NOMO-1 treated with DMSO at 0.1 percent for 48 hours (cell line): Measurements from ENCODE around the gene EEF2KMT.
"Not testable (repeated sequence)": the region's sequence is repeated elsewhere in the genome, so short reads cannot be mapped to it uniquely, and the experiment has no call there.

Experiments
- DNase-seq: peaks from one replicate; lab custom pipeline; 2025; ENCODE audit not compliant: unreplicated experiment; lab: John Stamatoyannopoulos, UW

EEF2KMT gene

GRCh38 chr16:5095145-5095830, 2.3 kb downstream of the EEF2KMT start:
- not testable (repeated sequence) for DNase-seq

DNA sequence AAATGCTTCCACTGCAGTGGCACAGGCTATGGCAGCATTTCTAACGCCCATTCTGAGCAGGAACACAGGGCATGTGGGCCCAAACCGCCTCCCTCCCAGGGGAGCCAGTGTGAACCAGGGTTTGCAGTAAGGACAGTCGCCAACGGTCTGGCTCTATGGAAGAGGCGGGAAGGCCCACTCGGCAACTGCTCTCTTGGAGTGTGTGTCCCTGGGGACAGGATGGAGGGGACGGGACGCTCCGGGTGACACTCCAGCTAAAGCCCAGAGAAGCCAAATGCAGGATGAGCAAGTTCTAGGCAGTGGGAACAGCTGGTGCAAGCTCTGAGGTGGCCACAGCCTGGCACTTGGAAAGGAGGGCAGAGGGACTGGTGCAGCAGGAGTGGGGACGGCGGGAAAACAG, 3.8 kb downstream of the EEF2KMT start:
- not testable (repeated sequence) for DNase-seq

DNA sequence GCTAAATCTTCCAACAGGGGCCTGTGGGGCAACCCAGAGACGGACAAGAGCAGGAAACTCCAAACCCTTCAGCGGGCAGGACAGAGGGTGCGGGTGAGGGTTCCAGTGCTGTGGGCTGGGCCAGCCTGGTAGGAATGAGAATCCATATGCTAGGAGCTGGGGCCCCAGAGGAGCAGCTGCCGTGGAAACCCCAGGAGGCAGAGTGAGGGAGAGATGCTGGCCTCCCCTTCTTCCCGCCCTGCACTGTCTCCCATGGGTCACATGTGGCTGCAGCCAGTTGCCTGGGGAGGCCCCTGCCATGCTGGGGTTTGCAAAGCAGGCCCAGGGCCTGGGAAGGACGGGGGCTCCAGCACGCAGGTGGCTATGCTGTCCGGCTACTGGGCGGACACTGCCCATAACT, 4.5 kb downstream of the EEF2KMT start:
- DNase-seq, result not testable (repeated sequence)

DNA sequence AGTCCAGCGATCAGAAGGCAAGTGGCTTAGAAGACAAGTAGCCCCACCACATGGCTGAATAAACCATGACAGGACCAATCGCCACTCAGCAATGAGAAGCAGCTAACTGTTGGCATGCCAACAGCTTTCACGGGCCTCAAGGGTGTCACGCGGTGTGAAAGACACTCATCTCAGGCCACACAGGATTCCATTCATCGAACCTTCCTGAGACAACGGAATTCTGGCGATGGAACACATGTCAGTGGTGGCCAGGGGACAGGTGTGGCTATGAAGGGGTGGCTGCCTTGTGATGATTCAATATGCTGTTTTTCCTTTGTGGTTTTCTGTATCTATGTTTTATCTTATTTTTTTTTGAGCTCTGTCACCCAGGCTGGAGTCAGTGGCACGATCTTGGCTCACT, 7.0 kb downstream of the EEF2KMT start:
- DNase-seq, result not testable (repeated sequence)

DNA sequence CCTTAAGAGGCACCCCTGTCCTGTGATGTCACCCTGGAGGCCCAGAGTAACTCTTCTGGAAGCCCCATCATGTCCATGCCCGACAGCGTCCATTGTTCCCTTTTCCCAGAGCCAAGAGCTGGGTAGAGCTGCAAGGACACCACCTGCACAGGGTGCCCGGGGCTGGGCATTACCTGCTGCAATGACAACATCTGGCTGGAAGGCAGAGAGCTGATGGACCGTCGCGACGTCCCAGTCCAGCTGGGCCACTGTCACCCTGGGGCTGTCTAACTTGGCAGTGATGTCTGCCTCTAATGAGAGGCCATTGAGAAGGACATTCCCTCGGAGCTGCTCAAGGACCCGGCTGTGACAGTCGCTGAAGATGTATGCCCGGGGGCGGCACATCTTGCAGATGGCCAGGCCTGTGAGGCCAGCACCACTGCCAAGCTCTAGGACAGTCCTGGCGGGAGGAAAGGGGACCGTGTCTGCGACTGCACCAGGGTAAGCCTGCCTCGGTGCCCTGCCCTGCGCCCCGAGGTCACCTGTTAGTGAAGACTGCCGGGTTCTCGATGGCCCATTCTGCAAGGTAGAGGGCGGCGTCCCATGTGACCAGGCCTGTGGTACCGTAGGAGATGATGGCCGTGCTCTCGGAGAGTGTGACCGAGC, 7.6 kb downstream of the EEF2KMT start:
- not testable (repeated sequence) for DNase-seq

DNA sequence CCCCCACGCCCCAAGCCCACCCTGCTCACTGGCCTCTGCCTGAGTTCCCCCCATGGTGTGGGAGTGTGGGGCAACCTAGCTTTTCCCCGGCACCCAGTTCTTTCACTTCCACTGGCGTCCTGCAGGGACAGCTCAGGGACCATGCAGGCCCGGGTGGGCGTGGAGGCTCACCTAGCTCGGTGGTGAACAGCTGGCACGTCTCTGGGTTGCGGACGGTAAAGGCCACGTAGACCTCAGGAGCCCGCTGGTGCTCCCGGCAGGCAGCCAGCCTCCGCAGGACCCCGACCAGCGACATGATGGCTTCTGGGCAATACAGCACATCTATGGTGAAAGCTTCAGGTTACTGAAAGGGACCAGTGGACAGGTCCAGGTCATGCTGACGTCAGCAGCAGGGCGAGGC, 8.7 kb downstream of the EEF2KMT start:
- not testable (repeated sequence) for DNase-seq

DNA sequence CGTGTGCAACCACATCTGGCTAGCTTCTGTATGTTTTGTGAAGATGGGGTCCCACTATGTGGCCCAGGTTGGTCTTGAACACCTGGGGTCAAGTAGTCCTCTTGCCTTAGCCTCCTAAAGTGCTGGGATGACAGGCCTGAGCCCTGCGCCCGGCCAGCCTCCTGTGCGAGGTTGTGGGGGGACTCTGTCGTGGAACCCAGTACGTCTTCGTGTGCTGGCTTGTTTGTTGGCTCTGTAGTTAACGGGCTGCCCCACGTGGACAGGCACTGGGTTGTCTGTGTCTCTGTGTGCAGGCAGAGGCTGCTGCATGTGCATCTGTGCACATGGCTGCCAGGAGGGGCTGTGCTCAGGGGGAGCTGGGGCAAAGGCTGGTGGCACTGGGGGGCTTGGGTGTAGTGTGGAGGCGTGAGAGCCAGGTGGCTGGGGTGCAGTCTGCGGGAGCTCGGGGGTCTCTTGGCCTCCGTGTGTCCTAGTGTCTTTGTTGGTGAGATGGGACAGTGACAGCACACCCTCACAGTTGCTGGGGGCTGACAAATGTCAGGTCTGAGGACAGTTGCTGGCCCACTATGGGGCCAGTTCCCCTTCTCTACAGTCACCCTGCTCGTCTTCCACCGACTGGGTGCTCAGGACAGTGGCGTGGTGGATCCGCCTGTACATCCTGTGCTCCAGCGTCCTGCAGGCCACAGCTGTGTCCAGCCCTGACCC, 9.4 kb downstream of the EEF2KMT start:
- not testable (repeated sequence) for DNase-seq

DNA sequence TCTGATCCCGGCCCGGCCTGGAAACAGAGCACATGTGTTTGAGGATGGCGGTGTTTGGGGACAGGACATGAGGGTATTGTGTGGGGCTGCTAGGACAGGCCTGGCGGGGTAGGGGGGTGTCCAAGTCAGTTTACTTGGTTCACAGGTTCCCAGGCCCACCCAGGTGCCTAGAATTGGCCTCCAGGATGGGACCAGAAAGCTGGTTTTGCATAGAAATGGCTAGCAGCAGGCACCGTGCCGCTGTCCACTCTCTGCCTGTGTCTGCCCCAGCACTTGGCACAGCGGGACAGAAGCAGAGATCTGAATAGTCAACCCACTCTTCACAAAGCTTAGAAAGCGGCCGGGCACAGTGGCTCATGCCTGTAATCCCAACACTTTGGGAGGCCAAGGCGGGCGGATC, 11.9 kb downstream of the EEF2KMT start:
- DNase-seq, result not testable (repeated sequence)

DNA sequence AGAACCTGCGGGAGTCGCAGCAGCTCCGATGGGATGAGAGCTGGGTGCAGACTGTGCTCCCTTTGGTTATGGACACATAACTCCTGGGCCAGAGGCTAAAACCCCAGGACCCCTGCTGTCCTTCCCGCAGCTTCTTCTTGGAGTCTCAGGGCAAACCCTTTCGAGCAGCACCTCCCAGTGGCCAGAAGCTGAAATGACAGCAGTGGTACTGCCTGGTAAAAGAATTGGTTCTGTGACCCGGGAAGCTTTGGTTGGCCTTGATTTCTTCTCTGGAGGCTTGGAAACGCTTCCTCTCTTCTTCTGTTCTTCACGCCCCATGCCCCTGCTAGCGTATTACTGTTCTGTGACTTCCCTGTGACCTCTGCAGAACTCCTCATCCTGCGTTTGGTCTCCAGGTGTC, 12.8 kb downstream of the EEF2KMT start:
- DNase-seq, result peak; percentile 4

GRCh38 chr16:5084099-5084731, 13.4 kb downstream of the EEF2KMT start:
- not testable (repeated sequence) for DNase-seq

- not testable (repeated sequence) for DNase-seq
These were observed 13.9 kb downstream of the EEF2KMT start for GRCh38 chr16:5083646-5084045.

GRCh38 chr16:5080996-5081395, 16.6 kb downstream of the EEF2KMT start:
- not testable (repeated sequence) for DNase-seq

DNA sequence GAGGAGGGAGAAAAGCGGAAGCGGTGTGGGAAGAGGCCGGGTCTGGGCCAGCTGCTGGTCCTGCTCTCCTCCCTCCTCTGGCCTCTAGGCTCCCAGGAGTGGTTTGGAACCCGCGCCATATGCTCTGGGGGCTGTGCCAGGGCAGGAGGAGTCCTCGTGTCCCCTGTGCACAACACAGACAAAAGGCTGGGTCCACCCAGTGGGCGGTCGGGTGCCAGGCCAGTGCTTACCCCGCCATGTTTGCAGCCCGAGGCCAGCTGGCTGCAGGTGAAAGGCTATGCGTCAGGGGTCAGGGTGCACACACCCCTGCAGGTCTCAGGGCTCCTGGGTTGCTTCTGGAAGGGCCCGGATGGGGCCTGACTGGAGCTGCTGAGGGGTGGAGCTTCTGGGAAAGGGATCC, 17.1 kb downstream of the EEF2KMT start:
- not testable (repeated sequence) for DNase-seq

GRCh38 chr16:5078626-5079025, 19.0 kb downstream of the EEF2KMT start:
- DNase-seq, result no peak

DNA sequence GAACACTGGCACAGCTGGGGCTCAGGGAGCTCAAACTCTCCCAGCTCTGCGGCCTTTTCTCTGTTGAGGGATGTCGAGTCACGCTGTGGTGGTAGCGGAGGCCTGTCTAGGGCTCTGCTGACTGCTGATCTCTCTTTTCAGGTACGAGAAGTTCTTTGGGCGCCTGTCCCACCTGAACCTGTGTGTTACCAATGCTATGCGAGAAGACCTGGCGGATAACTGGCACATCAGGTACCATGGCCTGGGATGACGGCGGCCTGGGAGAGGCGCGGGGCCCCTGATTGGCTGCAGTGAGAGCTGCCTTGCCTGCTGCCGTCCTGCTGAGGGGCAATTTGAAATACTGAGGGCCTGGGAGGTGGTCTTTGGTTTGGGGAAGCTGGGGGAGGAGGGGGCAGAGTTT, 20.3 kb downstream of the EEF2KMT start:
- DNase-seq, result no peak

DNA sequence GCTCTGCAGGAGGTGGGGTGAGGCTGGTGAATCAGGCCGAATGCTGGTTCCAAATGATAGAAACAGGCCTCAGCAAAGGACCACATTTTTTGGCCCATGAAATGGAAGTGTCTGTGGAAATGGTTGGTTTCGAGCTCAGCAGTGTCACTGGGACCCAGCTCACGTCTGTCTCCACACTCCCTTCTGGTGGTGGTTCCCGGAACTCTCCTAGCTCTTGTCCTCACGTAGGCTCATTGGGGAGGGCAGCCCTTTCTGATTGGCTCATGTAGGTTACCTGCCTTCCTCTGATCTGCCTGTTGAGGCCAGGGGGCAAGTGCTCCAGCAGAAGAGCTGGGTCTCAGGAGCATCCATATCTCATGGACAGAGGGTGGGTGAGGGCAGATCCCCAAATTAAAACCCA, 22.0 kb downstream of the EEF2KMT start:
- DNase-seq, result no peak

GRCh38 chr16:5073771-5074170, 23.8 kb downstream of the EEF2KMT start:
- DNase-seq, result not testable (repeated sequence)

DNA sequence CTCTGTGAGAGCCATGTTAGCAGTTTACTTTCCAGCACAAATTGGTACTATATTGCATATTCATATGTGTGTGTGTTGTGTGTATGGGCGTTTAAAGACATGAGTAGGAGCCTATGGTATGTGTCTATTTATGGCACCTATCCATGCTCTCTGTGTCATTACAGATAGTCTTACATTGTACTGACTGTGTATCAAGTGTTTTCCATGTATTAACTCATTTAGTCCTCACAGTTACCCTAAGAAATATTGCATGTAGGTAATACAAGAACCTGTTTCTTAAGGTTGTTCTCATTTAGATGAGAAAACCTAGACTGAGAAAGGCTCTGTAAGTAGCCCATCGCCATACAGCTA, 24.3 kb downstream of the EEF2KMT start:
- no peak for DNase-seq

- DNase-seq, result no peak
These were observed 25.0 kb downstream of the EEF2KMT start for GRCh38 chr16:5072334-5073278.

- DNase-seq, result peak; percentile 78
These were observed 25.8 kb downstream of the EEF2KMT start, which contains the start of gene ALG1 for GRCh38 chr16:5071681-5072333. ALG1 (plus strand) TSS chr16:5071843; CDS start chr16:5071850, 7 bp downstream.
